Upper lobe of left lung (tissue), 4 donors: ENCODE results near the gene SCG5.

Experiments
- CTCF ChIP-seq, 6 experiments: fragments of 450-650 bp in 4 of 6; fragments of 200-600 bp in 2 of 6; sonication (generic) in 2 of 6; IDR thresholded peaks; one replicate each; pipeline ENCODE4 v1.5.1; 2016 to 2019; ENCODE audit warnings: antibody characterized with exemption in 6 of 6
- POLR2A ChIP-seq, 4 donors: fragments of 450-650 bp; IDR thresholded peaks; one replicate each; pipeline ENCODE4 v1.5.1; 2016 to 2017; ENCODE audit warnings: antibody characterized with exemption in 4 of 4, mild to moderate bottlenecking in 2 of 4

GRCh38 chr15:32649342-32649741 lies 7.8 kb downstream of the SCG5 start:
- no peak for TF ChIP-seq CTCF (IDR thresholded peaks at IDR 0.05)
- TF ChIP-seq POLR2A (IDR thresholded peaks at IDR 0.05) = no peak
